ENCODE measurements around the gene GPX4.

Gene GPX4

DNA sequence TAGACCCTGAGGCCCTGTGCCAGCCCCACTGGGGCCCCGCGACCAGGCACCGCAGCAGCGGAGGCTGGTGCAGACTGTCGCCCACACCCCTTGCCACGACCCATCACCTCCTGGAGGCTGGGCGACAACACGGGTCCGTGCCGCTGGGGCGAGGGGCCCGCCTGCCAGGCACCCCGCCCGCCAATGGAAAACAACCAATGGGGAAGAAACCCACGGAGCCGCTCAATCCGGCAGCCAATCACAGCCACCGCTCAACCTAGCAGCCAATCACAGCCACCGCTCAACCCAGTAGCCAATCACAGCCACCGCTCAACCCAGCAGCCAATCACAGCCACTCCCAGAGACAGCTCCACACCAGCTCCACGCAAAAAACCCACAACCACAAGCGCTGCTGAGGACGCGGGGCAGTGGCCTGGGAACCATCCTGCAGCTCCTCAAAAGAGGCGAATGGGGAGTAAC, 29.7 kb downstream of the GPX4 start:
- DNase-seq = no peak

DNA sequence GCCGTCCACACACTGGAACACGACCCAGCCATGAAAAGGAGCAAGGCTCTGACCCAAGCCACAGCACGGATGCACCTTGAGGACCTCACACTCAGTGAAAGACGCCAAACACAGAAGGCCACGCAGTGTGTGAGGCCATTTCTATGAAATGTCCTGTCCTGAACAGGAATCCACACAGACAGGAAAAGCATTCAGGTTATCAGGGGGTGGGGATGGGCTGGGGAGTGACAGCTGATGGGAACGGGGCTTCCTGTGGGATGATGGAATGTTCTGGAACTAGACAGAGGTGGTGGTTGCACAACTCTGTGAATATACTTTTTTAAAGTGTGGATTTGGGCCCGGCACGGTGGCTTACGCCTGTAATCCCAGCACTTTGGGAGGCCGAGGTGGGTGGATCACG, 30.6 kb downstream of the GPX4 start:
- DNase-seq = no peak

DNA sequence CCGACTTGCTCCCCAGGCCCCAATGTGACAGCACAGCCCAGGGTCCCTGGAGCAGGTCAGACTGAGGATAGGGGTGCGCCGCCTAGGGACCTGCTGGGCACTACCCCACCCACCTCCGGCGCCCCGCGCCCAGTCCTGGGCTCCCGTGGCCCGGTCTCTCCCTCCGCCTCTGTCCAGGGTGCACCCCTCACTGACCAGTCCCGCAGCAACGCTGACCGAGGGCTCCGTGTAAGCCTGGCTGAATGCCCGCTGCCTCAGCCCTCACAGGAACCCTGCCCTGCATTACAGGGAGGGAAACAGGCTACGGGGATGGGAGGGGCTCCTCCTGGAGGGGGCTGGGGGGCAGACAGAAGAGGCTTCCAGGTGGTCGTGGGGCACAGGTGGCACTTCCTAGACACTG, 31.7 kb downstream of the GPX4 start:
- DNase-seq = no peak

DNA sequence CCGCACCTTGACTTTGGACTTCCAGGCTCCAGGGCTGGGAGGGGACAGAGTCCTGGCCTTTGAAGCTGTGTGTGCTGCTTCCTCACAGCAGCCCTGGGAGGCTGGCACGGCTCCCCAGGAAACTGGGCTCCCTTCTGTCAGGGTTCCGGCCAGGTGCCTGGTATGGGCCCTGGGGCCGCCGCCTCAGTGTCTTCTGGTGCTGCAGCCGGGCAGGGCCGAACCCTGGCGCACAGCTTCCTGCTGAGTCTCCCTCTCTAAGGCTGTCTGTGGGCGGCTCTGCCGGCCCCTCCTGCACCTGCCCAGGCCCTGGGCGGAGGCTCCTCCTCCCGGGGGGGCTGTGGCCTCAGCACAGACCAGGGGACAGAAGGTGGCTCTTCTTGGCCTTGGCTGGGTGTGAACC, 32.4 kb downstream of the GPX4 start:
- no peak for DNase-seq

DNA sequence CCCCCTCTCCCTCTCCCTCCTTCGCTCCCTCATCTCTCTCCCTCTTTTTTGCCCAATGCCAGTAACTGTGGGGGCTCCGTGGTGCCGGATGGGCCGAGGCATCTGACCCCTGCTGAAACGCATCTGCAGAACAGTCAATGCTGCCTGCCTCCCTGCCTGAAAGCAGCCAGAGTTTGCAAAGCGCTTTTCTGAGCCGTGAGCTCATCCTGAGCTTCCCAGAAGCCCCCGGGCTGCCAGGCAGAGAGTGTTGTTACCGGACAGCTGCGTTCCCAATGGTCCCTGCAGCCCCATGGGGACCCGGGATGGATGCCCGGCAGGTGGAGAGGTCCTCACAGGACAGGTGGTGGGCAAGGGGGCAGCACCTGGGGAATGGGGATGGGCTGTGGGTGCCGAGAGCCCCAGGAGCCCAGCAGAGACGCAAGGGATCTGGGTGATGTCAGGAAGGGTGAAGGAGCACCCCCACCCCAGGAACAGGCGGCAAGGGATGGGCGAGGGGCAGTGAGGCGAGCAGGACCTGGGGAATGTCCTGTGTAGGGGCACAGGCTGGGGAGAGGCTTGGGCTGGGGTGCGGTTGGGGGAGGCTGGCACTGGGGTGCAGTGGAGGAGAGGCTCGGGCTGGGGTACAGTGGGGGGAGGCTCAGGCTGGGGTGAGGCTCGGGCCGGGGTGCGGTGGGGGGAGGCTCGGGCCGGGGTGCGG, 33.0 kb downstream of the GPX4 start:
- DNase-seq = no peak

DNA sequence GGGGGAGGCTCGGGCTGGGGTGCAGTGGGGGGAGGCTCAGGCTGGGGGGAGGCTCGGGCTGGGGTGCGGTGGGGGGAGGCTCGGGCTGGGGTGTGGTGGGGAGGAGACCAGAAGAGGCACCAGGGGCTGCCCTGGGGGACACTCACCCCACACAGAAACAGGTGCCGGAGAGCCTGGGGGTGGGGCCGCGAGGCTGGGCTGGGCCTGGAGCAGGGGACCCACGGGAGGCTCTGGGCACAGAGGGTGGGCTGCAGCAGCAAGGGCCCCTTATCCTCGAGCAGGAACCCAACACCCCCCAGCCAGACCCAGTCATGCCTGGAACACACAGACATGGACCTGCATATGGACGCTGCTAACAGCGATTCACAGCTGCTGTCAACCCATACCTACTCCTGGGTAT, 34.3 kb downstream of the GPX4 start:
- DNase-seq = no peak

DNA sequence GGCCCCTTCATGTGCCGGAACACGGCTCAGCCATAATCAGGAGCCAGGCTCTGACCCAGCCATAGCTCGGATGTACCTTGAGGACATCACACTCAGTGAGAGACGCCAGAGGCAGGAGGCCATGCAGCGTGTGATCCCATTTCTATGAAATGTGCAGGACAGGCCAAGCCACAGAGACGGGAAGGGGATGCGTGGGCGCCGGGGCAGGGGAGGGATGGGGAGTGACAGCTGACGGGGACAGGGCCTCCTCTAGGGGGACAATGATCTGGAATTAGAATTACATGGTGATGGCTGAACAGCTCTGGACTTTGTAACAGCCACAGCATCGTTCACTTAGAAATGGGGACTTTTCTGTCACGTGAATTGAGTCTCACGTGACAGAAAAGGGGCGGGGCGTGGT, 35.3 kb downstream of the GPX4 start:
- no peak for DNase-seq

DNA sequence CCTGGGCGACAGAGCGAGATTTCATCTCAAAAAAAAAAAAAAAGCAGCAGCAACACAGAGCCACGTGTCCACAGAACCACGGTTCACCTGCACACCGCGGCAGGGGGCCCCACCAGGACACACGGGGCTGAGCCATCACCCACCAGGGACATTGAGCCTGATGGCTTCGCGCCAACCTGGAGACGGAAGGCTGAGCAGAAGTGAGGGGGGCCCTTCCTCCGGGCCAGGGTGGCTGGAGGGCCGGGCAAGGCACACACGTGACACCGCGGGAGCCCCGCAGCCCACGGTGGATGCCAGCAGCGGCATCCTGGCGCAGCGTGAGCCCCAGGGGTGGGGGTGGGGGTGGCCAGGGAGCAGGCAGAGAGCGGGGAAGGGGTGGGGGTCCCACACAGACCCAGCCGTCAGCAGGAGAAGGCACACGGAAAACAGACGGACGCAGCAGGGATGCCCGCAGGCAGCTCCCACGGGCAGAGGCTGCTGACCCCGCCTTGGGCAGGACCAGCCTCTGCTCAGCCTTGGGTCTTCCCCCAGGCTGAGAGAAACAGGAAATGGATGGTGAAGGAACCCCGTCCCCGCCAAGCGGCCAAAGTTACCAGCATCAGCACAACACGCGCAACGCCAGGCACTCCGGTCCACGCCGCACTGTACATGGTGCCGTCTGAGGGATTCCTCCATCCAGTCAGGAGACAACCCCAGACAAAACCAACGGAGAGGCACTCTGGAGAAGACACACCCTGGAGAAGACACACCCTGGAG, 36.7 kb downstream of the GPX4 start:
- DNase-seq = no peak

DNA sequence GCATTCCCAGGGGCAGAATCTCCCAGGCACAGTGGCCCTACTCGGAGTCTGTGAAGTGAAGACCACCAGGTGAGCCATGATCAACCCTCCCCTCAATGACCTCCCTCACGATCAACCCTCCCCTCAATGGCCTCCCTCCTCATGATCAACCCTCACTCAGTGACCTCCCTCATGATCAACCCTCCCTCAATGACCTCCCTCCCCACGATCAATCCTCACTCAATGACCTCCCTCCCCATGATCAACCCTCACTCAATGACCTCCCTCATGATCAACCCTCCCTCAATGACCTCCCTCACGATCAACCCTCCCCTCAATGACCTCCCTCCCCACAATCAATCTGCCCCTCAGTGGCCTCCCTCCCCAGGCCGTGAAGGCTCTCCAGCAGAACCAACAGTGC, 38.1 kb downstream of the GPX4 start:
- no peak for DNase-seq

DNA sequence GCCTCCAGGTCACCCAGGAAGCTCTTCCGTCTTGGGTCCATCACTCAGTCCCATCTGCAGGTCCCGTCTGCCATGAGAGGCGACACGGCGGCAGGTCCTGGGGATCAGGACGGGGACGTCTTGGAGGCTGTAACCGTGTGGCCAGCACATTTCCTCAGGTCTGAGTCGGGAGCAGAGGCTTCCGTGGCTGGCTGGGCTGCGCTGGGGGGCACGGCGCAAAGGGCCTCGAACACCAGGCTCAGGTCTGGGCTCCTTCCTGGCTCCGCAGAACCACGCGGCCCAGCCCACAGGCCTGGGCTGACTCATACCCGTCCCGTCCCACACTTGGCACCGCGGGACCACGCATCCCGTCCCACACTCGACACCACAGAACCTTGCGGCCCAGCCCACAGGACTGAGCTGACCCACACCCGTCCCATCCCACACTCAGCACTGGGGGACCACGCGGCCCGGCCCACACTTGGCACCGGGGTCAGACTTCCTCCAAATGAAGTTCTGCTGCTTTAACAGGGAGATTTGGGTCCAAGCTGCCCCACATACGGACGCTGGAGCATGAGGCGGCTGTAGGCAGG, 40.1 kb downstream of the GPX4 start:
- no peak for DNase-seq

DNA sequence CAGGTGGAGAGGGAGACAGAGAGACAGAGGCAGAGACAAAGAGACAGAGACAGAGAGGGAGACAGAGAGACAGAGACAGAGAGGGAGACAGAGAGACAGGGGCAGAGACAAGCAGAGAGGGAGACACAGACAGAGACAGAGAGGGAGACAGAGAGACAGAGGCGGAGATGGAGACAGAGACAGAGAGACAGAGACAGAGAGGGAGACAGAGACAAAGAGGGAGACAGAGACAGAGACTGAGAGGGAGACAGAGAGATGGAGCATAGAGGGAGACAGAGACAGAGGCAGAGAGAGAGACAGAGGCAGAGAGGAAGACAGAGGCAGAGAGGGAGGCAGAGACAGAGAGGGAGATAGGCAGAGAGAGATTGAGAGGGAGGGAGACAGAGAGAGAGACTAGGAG, 40.9 kb downstream of the GPX4 start:
- DNase-seq = no peak

DNA sequence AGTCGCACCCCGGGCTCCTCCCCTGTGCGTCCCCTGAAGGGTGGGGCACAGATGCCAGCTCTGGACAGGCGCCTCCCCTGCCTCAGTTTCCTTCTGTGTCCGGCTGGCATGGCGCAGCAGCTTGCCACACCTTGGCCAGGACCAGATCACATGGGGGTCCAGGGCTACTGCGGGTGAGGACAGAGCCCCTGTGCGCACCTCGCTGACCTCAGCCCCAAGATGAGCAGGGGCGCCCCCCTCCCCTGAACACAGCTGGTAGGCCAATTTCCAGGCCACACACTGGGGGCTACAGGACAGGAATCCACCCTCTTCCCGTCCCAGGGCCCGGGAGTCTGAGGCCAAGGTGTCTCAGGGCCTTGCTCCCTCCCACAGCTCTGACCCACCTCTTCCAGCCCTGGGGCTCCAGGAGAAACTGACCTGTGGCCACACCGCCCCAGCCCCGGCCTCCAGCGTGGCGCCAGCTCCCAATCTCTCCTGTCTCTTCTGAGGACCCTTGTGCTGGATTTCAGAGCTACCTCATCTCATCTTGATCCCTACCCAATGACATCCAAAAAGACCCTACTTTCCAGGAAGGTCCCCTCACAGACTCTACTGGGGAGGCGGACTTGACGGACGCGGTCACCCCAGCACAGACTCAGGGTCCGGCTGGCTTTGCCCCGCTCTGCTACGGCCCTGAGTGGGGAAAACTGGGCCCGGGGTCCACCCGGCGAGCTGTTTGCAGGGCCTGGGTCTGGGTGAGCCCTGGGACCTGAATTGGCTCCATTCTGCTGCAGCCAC, 42.0 kb downstream of the GPX4 start:
- DNase-seq = no peak

DNA sequence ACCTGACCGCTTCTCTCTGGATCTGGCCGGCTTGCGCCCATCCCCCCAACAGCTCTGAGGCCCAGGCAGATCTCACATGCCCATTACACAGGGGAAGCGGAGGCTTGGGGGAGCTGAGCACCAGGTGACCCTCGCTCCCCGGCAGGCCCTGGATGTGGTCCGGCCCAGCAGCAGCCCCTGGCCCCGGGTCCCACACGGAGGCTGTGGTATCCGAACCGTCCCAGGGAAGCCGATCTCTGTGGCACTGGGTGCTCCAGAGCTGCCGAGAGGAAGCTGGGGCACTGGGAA, 42.6 kb downstream of the GPX4 start:
- DNase-seq = no peak

DNA sequence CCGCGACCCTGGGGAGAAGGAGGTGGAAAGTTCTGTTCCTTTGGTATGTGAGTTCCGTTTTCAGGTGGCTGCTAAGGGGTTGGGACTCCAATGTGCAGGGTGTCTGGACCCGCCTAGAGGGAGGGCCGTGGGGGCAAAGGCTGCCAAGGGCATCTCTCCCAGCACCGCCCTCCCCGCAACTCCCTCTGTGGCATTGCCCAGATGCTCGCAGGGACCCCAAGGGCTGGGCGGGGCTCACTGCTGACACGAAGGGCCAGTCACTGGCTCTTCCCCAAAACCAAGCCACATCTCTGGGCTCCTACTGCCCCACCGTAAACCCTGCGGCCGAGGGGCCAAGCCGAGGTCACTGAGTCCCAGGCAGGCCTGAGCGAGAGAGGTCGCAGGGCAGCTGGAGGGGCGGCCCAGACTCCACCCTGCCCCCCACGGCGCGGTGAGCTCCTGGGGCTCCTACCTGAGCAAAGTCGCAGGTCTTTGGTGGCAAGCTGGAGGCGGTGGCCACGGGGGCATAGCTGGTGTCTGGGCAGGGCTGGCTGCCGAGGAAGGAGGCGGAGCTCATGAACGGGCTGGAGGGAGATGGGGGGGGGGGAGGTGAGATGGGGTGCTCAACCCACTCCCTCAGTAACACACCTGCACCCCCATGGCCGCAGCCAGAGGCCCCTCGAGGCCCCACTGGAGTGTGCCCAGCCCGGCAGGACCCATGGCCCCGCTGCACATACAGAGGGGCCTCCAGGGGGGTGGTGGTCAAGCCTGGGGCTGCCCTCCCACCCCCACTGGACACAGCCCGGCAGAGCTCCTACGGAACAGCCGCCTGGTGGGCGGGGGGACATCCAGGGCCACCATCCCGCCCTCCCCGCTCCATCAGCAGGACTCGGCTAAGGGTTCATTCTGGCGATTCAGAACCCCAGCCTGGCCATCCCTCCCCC, 43.3 kb downstream of the GPX4 start:
- no peak for DNase-seq

DNA sequence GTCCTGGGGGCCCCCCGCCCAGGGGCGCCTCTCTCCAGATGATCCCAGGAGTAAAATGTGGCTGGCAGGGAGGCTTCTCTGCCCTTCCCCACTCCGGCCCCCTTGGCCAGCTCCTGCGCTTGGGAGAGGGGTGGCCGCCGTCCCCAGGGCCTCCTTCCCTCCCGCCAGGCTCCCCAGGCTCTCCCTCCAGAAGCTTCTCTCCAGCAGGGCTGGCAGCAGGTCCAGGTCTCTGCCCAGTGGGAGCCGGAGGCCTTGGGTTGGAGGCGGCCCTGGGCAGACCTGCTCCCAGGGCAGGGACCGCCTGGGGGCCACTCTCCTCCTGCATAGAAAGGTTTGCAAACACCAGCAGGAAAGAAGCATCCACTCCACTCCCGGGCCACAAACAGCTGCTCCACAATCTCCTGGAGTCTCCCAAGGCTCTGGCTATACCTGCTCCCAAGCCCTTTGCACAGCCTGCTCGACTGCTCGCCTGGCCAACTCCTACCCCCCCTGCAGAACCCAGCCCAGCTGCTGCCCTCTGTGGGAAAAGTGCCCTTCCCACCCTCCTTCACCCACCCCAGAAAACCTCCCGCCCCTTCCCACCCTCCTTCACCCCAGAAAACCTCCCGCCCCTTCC, 44.2 kb downstream of the GPX4 start:
- no peak for DNase-seq

DNA sequence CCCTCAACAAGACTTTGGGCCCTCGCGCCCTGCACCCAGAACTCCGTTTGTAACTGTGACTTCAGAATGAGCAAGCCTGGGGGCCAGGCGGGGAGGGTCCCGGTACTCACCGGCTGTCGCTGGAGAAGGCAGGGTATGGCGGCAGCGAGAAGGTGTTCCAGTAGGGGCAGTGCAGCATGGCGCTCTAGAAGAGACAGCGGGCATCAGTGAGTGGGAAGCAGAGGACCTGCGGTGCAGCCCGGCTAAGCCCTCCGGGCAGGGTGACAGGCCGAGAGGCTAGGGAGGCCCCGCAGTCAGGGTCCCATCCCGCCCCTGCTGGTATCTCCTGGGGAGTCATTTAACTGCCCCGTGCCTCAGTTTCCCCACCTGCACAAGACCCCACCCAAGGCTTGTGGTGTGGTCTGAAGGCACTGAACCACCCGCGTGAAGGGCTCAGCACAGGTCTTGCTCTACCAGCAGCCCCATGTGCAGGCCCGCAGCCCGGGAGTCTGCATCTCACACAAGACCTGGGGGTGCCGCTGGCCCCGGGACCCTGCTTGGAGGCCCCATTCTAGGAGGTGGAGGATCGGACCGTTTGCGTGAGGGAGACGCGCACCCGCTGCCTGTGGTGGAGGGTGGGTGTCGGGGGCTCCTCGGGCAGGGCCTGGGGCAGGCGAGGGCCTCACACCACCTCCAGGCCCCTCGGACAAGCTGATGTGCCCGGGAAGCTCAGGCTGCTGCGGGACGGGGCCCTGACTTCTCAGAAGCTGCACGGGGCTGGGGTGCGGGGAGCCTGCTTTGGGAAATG, 45.7 kb downstream of the GPX4 start:
- no peak for DNase-seq

DNA sequence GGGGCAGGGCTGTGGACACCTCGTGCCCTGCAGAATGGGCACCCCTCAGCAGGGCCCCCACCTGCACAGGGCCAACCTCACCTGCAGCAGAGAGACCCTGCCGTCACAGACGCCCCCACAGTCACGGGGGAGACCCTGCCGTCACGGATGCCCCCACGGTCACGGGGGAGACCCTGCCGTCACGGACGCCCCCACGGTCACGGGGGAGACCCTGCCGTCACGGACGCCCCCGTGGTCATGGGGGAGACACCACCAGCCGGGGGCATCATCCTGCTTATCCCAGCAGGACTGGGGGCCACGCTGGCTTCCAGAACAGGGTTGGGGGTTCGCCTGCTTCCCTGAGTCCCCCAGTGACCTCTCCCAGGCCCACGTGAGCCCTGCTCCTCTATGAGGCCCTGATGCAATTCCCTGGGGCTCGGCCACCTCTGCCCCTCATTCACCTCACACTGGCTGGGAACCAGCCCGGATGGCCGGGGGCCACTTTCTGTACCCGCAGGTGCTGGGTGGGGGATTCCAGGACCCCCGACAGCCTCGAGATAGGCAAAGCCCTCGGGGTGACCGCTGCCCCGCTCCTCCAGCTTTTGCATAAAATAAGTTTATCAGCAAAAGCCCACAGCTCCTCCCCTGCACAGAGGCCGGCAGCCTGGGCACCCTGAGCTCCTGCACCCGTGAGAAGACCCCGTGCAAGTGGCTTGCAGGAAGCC, 46.7 kb downstream of the GPX4 start:
- no peak for DNase-seq

DNA sequence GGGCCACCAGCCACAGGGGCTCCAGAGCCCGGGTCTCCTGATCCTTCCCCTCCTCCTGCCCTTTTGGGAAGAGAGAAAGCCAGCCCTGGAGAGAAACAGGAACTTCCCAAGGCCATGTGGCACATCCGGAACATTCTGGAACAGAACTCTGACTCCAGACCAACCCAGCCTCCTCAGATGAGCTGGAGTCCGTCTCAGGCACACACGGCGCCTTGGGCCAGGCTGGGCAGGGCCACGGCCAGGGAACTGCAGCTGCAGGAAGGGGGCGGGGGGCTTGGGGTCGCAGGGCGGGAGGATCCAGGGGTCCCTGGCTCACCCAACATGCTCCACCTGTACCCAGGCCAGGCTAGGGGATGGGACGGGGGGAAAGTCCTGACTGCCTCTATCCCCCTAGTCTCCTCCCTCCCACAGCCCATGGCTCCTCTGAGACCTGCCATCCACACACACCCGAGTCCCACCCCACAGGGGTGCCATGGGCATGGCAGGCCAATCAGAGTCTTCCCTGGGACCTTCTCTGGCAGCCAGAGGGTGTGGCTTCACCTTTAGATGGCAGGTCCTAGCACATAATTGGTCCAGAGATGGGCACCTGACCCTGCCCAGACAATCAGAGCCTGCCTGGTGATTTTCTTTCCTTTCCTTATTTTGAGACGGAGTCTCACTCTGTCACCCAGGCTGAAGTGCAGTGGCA, 47.4 kb downstream of the GPX4 start:
- DNase-seq = no peak

DNA sequence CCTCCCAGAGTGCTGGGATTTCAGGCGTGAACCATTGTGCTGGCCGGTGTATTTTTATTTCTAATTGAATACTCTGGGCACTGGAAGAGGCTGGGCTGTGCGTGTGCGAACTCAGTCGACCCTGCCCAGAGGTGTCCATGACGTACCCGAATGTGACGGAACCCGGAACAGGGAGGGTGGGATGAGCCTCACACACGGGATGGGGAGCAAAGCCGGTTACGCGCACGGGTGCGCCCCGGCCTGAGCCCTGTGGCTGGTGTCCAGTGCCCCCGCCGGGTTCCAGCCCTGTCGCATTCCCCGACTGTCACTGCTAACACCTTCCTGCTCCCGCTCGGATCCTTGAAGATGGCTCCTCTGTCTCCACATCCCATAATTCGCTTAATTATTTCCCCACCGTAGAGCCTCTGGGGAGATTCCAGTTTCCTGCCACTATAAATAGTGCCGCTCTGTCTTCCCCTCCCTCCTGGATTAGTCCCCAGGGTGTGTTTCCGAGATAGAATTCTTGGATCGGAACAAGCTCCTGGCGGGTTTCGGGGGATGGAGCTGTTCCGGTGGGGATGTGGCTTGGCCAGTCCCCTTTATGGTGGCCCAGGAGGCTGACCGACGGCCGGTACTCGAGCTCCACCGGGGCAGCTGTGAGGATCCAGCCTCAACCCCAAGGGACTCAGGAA, 48.3 kb downstream of the GPX4 start:
- DNase-seq = no peak
